ENCODE data around the gene RBM15.

RBM15 gene

GRCh38 chr1:110347182-110347893, 8.2 kb downstream of the RBM15 start:
- Histone ChIP-seq H3F3A (ENCODE audit: control insufficient read depth, insufficient read depth) (no peaks in the 10 kb centered on the region), H3K27me3 (ENCODE audit: control insufficient read depth, low read length) (no peaks in the 10 kb centered on the region), H3K4me1 (ENCODE audit: control insufficient read depth, low read length) (peaks cover 94% of the 10 kb centered on the region), H3K9me2 (replicated peaks; ENCODE audit: control insufficient read depth, low read length) (no peaks in the 10 kb centered on the region), H3K36me3 (ENCODE audit: control insufficient read depth, low read length) (peaks cover 98% of the 10 kb centered on the region), H4K20me1 (ENCODE audit: control insufficient read depth, insufficient read depth, low read depth, low read length) (peaks cover 57% of the 10 kb centered on the region), H3K79me2 (ENCODE audit: control insufficient read depth, low read length) (peaks cover 100% of the 10 kb centered on the region), H3K4me3 (ENCODE audit: low read length) (peak overlapping the region; percentile 48), H3K27ac (ENCODE audit: low read depth, low read length) (no peak overlapping the region), H3K4me2 (ENCODE audit: low read length) (peak overlapping the region; percentile 74), H3K9me3 (ENCODE audit: control insufficient read depth, insufficient read depth, low read length) (no peaks in the 10 kb centered on the region)
- TF ChIP-seq CTCF (IDR thresholded peaks at IDR 0.05; ENCODE audit: low read depth, low read length, poor library complexity, severe bottlenecking): no peak
- TF ChIP-seq EZH2phosphoT487 (IDR thresholded peaks at IDR 0.05; ENCODE audit: borderline replicate concordance, low read length): no peak

- Histone ChIP-seq H3F3A (ENCODE audit: control insufficient read depth, insufficient read depth) (no peaks in the 10 kb centered on the region), H3K9me3 (ENCODE audit: control insufficient read depth, insufficient read depth, low read length) (no peaks in the 10 kb centered on the region), H3K36me3 (ENCODE audit: control insufficient read depth, low read length) (peaks cover 96% of the 10 kb centered on the region), H3K27ac (ENCODE audit: low read depth, low read length) (no peak overlapping the region), H3K4me1 (ENCODE audit: control insufficient read depth, low read length) (peaks cover 87% of the 10 kb centered on the region), H3K9me2 (replicated peaks; ENCODE audit: control insufficient read depth, low read length) (no peaks in the 10 kb centered on the region), H3K4me2 (ENCODE audit: low read length) (peak overlapping the region; percentile 74), H3K27me3 (ENCODE audit: control insufficient read depth, low read length) (no peaks in the 10 kb centered on the region), H3K79me2 (ENCODE audit: control insufficient read depth, low read length) (peaks cover 100% of the 10 kb centered on the region), H3K4me3 (ENCODE audit: low read length) (peak overlapping the region; percentile 36), H4K20me1 (ENCODE audit: control insufficient read depth, insufficient read depth, low read depth, low read length) (peaks cover 50% of the 10 kb centered on the region)
- TF ChIP-seq EZH2phosphoT487 (IDR thresholded peaks at IDR 0.05; ENCODE audit: borderline replicate concordance, low read length) (no peak), CTCF (IDR thresholded peaks at IDR 0.05; ENCODE audit: low read depth, low read length, poor library complexity, severe bottlenecking) (no peak)
These were observed 8.9 kb downstream of the RBM15 start for GRCh38 chr1:110348050-110348449.

GRCh38 chr1:110348771-110349170, 9.6 kb downstream of the RBM15 start:
- peaks cover 86% of the 10 kb centered on the region for H3K4me1 ChIP-seq (ENCODE audit: control insufficient read depth, low read length)
- H3K9me2 ChIP-seq (replicated peaks; ENCODE audit: control insufficient read depth, low read length): no peaks in the 10 kb centered on the region
- TF ChIP-seq EZH2phosphoT487 (IDR thresholded peaks at IDR 0.05; ENCODE audit: borderline replicate concordance, low read length) (no peak), CTCF (IDR thresholded peaks at IDR 0.05; ENCODE audit: low read depth, low read length, poor library complexity, severe bottlenecking) (no peak)
- peaks cover 96% of the 10 kb centered on the region for H3K36me3 ChIP-seq (ENCODE audit: control insufficient read depth, low read length)
- H4K20me1 ChIP-seq (ENCODE audit: control insufficient read depth, insufficient read depth, low read depth, low read length): peaks cover 43% of the 10 kb centered on the region
- peaks cover 100% of the 10 kb centered on the region for H3K79me2 ChIP-seq (ENCODE audit: control insufficient read depth, low read length)
- no peak overlapping the region for H3K27ac ChIP-seq (ENCODE audit: low read depth, low read length)
- H3K4me3 ChIP-seq (ENCODE audit: low read length): peak overlapping the region; percentile 36
- H3K9me3 ChIP-seq (ENCODE audit: control insufficient read depth, insufficient read depth, low read length): no peaks in the 10 kb centered on the region
- no peaks in the 10 kb centered on the region for H3K27me3 ChIP-seq (ENCODE audit: control insufficient read depth, low read length)
- no peaks in the 10 kb centered on the region for H3F3A ChIP-seq (ENCODE audit: control insufficient read depth, insufficient read depth)
- peak overlapping the region; percentile 74 for H3K4me2 ChIP-seq (ENCODE audit: low read length)
